CD4-positive, alpha-beta T cell treated with Interleukin-4 for 4 hours (primary cell): Measurements from ENCODE around the gene TMEM161A.
"Not testable (repeated sequence)": the region's sequence is repeated elsewhere in the genome, so short reads cannot be mapped to it uniquely, and the experiment has no call there.

Source experiments
- DNase-seq: peaks from one replicate; pipeline ENCODE4 v3.0.0-alpha.2; 2020

Gene TMEM161A

DNA sequence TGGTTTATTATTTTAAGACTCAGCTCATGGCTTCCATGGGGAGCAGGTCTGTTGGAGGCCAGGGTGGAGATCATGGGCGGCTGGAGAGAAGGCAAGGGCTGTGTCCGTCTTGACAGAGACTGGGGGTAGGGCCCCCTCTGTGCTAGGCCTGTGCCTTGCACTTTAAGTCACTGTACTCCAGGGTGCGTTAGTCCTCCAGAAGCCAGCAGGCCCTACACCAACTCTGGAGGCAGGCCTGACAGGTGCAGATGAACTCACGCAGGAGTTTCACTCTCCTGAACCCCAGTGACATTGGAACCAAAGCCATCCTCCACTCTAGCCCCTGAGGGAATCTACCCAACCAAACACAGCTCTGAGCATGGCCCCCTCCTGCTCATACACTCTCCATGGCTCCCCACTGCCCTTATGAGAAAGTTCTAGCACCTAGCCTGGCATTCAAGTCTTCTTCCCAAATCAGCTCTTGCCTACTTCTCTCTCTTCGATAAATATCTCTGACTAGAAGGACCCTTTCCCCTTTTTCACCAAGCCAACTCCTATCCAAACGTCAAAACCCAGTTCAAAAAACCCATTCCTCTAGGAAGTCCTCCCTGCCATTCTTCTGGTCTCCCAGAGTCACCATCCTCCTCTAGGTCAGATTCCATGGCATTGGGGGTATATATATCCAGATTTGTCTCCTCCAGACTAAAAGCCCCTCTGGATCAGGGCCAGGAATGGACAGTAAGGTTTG, 16.7 kb upstream of the TMEM161A start:
- no peak for DNase-seq

DNA sequence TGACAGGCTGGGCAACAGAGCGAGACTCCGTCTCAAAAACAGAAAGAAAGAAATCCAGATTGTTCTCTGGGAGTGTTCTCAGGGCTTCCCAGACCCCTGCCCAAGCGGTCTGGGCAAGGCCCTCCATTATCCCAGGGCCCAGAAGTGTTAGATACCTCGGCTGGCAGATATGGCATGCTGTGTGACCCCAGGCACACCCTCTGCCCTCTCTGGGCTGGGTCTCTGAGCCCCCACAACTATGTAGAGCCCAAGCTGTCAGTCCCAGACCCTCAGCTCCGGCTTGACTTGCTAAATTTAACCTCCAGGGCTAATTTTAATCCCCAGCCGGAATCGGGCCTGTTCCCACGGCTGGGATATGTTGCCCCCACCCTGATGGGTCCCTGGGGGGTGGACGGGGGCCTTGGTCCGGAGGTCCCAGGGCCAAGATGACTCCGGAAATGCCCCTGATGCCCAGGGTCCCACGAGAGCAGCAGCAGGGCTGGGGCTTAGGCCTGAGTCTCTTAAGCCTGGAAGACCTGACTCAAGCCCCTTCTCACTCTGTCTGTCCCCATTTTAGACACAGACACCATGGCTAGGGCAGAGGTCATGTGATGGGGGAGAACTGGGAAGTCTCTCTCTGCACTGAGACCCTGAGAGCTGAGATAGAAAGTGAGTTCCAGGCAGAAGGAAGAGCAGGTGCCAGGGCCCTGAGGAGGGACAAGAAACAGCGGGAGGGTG, 14.5 kb upstream of the TMEM161A start:
- DNase-seq: no peak

DNA sequence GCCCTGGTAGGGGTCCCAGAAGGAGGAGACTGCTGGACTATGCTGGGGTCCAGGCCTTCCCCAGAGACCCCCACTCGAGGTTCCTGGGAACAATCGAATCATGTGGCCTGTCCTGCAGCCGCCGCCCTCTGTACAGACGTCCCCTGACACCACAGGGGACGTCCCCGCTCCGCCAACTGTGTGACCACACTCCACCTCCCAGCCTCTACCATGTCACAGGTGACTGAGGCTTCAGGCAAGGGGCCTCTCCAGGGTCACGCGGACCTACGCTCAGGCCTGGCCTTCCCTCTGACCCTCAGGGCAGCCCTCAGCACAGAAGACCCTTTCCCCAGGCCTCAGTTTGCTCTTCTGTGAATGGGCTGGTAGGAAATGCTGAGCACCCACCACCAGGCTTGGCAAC, 13.1 kb upstream of the TMEM161A start:
- no peak for DNase-seq

DNA sequence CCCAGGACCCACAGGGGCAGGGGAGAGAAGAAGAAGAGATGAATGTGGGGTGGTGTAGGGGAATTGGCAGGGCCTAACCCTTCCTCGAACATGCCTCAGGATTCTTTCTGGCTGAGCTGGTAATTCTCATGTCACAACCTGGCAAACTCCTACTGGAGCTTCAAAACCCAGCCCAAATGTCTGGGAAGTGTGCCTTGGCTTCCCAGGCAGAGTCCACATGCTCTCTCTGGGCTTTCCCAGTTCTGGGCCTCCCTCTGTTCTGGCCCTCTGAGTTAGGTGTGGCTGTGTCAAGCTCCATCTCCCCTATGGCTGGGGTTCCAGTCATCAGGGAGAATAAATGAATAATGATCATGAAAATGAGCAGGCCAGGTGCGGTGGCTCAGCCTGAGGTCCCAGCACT, 11.2 kb upstream of the TMEM161A start:
- DNase-seq: no peak

DNA sequence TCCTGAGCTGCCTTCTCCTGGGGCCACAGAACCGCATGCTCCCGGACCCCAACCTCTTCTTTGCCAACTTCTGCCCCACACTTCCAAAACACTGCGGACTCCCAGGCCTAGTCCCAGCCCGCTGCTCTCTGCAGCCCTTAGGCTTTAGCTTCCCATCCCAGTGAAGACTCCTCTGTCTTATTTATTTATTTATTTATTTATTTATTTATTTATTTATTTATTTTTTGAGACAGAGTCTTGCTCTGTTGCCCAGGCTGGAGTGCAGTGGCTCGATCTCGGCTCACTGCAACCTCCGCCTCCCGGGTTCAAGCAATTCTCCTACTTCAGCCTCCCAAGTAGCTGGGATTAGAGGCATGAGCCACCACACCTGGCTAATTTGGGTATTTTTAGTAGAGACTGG, 10.2 kb upstream of the TMEM161A start:
- DNase-seq: not testable (repeated sequence)

DNA sequence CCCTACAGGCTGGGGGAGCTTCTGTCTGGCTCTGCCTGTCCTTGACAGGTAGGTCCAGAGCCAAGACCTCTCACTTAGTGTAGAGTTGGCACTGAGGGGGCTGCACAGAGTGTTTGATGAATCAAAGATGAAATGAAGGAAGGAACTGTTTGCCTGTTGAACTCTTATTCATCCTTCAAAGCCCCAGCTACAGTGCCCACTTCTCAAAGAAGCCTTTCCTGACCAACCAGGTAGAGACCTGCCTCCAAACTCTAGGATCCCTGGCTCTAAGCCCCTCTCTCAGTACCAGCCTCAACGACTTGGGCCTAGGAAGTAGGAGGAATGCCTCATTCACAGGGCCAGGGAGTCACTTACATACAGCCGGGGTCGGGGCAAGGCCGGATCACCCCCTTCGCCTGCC, 9.1 kb upstream of the TMEM161A start:
- DNase-seq: no peak

DNA sequence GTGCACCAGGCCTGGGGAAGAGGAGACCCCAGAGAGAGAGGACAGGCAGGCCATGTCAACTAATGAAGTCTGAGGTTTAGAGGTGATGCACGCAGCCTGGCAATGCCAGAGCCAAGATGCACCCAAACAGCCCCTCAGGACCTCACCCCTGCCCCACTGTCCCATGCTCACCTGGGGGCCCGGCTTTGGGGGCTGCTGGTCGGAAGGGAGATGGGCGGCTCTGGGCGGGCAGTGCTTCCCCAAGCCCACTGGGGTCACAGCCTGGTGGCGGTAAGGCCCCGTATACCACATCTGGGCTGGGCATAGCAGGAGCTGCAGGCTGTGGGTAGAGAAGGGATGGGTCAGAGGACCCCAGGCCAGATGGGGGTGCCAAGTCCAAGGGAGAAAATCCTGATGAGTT, 8.6 kb upstream of the TMEM161A start:
- DNase-seq: no peak

DNA sequence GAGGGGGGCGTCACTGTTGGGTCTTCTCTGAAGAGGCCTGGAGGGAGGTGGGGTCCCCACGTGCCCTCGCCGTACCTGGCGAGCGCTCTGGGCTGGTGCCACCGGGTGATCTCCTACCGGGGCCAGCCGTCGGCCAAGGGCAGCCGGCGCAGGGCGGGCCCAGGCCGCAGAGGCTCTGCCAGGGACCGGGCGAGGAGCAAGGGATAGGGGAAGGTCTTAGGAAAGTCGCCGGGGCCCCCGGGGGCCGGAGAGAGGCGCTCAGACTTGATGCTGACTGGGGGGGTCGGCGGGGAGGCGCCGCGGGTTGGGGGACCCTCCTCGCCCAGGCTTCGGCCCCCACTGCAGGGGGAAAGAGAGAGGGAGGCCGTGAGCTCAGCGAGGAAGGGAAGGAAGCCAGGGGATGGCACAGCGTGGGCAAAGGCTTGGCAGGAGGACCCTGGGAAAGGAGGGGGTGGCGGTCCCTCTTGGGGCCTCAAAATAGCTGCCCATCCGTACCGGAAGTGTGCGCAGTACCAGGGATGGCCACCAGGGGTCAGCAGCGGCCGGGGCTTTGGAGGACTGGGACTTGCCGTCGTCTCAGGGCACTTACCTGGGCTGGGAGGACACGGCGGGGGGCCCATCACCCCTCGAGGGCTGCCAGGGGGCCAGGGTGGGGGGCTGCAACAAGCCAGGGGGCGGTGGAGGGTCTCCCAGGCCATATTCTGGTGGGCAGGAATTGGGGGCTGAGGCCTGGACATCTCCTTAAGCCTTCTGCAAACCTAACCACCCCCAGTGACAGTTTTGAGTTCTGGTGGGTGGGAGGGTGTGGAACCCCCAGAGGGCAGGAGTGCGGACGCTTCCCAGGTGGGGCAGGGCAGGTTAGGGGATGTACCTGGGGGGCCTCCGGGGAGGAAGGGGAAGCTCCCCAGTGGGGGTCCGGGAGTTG, 7.7 kb upstream of the TMEM161A start:
- peak; percentile 78 for DNase-seq

DNA sequence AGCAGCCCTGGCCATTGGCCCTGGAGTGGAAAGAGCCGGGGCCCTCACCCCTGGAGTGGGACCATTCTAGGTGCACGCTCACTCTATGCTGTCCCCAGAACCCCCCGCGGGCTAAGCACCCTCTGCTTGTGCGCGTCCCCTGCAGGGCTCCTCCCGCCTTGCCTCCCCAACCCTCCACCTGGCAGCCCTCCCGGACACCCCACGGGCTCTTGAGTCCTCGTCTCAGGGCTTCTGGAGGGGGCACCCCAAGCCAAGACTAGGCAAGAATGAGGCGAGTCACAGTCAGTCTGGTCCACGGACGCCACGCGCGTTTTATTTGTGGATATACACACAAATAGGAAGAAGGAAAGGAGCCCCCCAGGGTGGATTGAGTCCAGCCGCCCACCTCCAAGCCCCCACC, 7.0 kb upstream of the TMEM161A start:
- no peak for DNase-seq

DNA sequence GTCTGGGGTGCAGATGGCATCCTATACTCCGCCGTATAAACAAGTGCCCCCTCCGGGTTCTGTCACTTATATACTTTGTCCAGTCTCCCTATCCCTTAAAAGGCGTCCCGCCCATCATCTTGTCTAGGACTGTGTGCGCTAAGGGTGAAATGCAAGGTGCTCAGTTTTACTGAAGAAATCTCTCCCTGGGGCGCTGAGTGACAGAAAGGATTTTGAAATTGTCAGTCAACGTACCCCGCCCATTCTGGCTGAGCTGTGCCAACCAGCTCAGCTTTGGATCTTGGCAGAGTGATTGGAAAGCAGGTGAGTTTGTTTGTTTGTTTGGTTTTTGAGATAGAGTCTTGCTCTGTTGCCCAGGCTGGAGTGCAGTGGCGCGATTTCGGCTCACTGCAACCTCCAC, 4.1 kb upstream of the TMEM161A start:
- DNase-seq: no peak

DNA sequence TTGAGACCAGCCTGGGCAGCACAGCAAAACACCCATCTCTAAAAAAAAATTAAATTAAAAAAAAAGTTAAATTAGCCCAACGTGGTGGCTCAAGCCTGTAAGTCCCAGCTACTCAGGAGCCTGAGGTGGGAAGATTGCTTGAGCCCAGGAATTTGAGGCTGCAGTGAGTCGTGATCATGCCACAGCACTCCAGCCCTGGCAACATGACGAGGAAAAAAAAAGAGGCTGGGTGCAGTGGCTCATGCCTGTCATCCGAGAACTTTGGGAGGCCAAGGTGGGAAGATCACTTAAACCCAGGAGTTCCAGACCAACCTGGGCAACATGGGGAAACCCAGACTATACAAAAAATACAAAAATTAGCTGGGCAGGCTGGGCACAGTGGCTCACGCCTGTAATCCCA, 2.2 kb upstream of the TMEM161A start:
- DNase-seq: no peak

DNA sequence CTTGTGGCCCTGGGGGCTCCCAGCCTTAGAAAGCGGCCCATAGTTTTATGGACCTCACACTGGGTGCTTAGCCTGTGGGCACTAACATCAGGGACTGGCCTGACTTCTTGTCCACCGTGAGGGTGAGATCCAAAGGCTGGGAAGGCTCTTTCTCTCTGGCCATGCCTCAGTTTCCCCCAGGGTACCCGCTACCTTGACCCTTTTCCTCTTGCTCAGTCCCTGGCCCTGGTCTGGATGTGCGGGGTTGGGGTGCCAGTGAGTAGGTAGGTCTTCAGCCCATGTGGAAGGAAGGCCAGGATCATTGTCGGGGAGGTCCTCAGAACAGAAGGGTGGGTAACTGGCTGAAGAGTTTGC, 1.6 kb upstream of the TMEM161A start:
- no peak for DNase-seq

DNA sequence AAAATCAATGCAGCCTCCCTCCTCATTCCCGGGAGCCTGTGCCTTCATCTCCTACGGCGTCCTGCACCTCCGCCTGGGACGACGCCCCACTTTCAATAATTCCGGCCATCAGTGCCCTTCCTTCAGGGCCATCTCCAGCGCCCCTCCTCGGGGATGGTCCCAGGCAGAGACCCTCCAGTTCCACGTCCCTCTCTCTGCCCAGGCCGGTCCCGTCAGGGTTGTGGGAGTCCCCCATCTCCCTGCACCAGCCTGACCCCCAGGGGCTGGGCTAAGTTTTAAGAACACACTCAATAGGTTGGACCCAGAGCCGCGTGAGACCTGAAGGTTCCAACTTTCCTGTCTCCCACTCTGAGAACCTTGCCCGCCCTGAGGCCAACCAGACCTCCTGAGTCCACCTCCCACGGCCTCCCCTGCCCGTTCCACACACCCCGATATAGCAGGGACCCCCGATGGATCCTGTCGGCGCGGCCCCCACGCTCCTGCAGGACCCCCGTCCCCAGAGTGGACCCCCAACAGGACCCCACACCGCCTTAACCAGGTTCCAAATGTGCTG, 646 bp downstream of the TMEM161A start:
- DNase-seq: no peak

DNA sequence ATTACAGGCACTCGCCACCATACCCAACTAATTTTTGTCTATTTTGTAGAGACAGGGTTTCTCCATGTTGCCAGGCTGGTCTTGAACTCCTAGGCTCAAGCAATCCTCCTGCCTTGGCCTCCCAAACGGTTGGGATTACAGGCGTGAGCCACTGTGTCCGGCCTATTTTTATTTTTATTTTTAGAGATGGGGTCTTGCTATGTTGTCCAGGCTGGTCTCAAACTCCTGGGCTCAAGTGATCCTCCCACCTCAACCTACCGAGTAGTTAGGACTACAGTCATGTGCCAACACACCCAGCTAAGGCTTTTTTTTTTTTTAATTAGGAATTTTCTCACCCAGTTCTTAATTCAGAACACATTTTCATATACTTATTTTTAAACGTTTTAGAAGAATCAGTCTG, 2.6 kb downstream of the TMEM161A start:
- not testable (repeated sequence) for DNase-seq

DNA sequence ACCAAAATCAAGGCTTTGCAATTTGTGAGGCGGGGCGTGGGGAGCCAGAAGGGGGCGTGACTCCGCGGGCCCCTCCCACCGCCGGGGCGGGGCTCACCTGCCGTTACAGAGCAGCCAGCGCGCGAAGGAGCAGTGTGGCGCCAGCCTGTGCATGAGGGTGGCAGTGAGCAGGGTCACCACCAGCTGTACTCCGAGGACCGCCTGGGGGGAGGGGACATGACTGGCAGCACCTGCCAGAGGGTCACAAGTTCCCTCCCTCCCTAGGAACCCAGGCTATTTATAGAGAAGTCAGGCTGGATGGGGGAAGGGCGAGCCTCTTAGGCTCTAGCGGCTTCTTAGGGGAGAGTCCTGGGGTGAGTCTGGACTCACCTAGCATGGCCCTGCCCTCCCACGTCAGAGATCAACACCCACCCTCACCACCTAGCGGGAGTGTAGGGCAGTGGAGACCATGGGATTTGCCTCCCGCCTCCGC, 3.6 kb downstream of the TMEM161A start:
- DNase-seq: no peak

DNA sequence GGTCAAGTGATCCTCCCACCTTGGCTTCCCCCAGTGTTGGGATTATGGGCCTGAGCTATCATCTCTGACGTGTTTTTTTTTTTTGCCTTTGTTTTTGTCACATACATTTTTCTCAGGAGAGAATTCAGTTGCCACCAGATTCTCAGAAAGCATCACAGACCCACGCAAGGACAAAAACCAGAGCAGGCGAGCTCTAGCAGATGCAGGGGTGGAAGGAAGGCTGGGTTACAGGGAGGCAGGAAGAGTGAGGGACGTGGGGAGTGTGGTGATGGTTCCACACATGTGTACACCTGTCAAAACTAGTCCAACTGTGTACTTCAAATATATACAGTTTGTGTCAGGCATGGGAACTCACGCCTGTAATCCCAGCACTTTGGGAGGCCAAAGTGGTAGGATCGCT, 4.3 kb downstream of the TMEM161A start:
- no peak for DNase-seq

DNA sequence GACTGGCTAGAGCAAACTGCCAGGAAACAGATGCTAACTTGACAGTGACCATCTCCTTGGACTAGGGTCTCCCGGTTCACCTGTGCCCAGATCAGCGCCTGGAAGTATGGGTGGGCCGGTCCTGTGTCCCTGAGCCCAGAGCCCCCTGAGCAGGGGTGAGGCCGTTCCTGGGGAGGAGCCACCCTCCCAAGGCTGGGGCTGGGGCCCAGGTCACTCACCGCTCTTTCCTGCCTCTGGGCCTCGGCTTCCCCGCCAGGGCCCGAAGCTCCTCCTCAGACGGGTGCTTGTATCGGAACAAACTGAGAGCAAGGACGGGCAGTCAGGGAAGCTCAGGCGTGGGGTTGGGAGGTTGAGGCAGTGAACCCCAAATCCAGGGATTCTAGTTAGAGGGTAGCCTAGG, 5.4 kb downstream of the TMEM161A start:
- DNase-seq: no peak

DNA sequence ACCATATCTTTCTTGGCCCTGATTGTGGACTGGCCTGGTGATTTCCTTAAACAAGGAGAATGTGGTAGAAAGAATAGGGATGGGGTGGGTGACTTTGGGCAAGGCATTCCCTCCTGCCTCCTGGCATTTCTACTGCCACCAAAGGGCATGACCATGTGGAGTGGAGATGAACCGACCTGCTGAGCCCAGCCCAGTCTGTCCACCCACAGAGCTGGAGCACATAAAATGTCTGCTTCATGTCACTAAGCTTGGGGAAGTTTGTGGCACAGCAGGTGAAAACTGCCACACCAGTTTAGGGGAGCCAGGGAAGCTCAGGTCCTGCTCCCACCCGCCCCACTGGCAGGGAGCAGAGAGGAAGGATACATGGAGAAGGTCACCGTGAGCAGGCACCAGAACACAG, 6.3 kb downstream of the TMEM161A start:
- DNase-seq: no peak

DNA sequence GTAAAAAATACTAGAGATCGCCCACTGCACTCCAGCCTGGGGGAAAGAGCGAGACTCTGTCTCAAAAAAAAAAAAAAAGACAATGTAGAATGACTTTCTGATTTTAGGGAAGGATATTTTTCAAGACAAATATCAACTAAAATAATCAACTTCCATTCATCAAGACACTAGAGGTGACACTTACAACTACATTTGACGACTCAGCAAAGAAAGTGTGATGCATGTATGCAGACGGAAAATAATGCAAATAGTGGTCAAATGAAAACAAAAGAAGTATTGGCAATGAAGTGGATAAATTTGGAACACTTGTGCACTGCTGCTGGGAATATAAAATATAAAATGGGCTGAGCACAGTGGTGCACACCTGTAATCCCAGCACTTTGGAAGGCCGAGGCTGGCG, 12.2 kb downstream of the TMEM161A start:
- DNase-seq: no peak

DNA sequence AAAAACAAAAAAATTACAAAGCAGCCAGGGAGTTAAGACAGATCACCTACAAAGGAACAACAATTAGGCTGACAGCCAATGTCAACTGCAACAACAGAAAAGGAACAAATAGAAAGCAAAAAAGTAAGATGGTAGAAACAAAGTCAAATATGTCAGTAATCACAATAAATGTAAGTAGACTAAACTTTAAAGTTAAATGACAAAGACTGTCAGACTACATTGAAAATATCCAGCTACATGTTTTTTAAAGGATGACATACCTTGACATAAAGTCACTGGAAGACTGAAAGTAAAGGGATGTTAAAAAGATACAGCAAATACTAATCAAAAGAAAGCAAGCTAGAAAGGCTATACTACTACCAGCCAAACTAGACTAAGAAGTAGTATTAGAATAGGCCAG, 14.9 kb downstream of the TMEM161A start:
- DNase-seq: no peak

DNA sequence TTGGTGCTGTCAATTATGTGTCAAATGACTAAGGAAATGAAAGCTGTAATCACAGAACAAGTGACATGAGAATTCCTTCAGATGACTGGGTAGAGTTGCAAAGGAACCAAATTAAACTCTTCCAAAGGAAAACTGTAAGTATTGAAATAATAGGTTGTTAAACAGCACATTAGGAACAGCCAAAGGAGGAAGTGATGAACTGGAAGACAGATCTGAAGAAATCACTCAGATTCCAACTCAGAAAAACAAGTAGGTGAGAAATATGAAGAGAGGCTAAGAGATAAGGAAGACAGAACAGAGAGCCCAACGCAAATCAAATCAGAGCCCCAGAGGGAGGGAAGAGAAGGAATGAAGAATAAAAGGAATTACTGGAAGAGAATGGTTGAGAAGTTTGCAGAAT, 15.4 kb downstream of the TMEM161A start:
- DNase-seq: no peak

DNA sequence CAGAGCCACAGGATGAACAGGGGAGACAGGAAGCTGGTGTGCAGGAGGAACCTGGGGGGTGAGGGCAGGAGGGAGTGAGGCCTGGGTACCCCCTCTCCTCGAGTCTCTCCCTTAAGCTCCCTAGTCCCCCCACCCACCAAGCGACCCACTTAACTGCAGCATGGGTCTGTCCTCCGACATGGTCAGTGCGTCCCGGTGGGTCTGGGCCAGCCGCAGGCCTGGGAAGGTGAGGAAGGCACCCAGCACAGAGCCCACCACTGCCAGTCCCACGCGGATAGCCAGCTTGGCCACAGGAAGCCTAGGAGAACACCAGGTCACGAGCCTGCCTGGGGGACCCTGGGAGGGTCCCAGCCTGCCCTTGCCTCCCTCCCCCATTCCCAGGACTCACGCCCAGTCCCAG, 16.9 kb downstream of the TMEM161A start:
- DNase-seq: no peak
